ENCODE data around the gene TENM4. TPM values are rescaled to one million over a fixed set of nuclear protein-coding genes. Genes with fewer than 3 reads are reported as not detected.

The TENM4 gene
- total and polyA plus RNA-seq, 4 donors = 0.02 to 0.33 (median 0.14) TPM

- no peaks in the 10 kb centered on the region for H3K36me3 ChIP-seq (ENCODE audit: control insufficient read depth in 4 of 4, insufficient read depth in 3 of 4, low read depth in 1 of 4, low read length in 3 of 4)
- H3K9me3 ChIP-seq (ENCODE audit: control insufficient read depth in 4 of 4, low read length in 3 of 4) = no peaks in the 10 kb centered on the region
- no peak overlapping the region for H3K4me3 ChIP-seq (ENCODE audit: low read depth in 1 of 3, low read length in 3 of 3)
- H3K27me3 ChIP-seq (ENCODE audit: control insufficient read depth in 4 of 4, insufficient read depth in 4 of 4, low read length in 3 of 4) = no peaks in the 10 kb centered on the region
- WGBS = 92% methylated on average over 7 of the region's 7 CpGs
- no peak for DNase-seq (ENCODE audit: low spot score)
- no peak overlapping the region for H3K27ac ChIP-seq (ENCODE audit: low read depth in 1 of 2, low read length in 2 of 2)
- no peaks in the 10 kb centered on the region for H3K4me1 ChIP-seq (ENCODE audit: control insufficient read depth in 4 of 4, insufficient read depth in 4 of 4, low read length in 3 of 4)
- TF ChIP-seq GABPA (IDR thresholded peaks at IDR 0.05 in 1 of 2, conservative IDR thresholded peaks at IDR 0.05 in 1 of 2) (no peak), TAF1 (conservative IDR thresholded peaks at IDR 0.05) (no peak), ATF3 (IDR thresholded peaks at IDR 0.05) (no peak), RXRA (IDR thresholded peaks at IDR 0.05) (no peak), FOXA1 (IDR thresholded peaks at IDR 0.05) (no peak), CTCF (IDR thresholded peaks at IDR 0.05; ENCODE audit: low read depth, low read length, missing input control) (no peak), HNF4A (conservative IDR thresholded peaks at IDR 0.05) (no peak), HNF4G (IDR thresholded peaks at IDR 0.05) (no peak), EGR1 (IDR thresholded peaks at IDR 0.05; ENCODE audit: low read depth in 2 of 2) (no peak), MAX (IDR thresholded peaks at IDR 0.05) (no peak), YY1 (IDR thresholded peaks at IDR 0.05) (no peak), RAD21 (IDR thresholded peaks at IDR 0.05) (no peak), FOXA2 (IDR thresholded peaks at IDR 0.05) (no peak), SP1 (IDR thresholded peaks at IDR 0.05) (no peak), JUND (IDR thresholded peaks at IDR 0.05) (no peak), ZBTB33 (IDR thresholded peaks at IDR 0.05) (no peak), NR2F2 (IDR thresholded peaks at IDR 0.05) (no peak), REST (IDR thresholded peaks at IDR 0.05) (no peak)
- H3K9ac ChIP-seq (ENCODE audit: low read depth in 1 of 2, low read length in 2 of 2) = no peak overlapping the region
Measured at GRCh38 chr11:78972177-78972576, 468.7 kb downstream of the TENM4 start.
